Breast epithelium (tissue), 4 donors: ENCODE data around the gene CDCA3. TPM values are rescaled to one million over a fixed set of nuclear protein-coding genes. Genes with fewer than 3 reads are reported as not detected.

Source experiments
- DNase-seq, 2 donors: peaks; one replicate each; pipeline ENCODE4 v3.0.0-alpha.2; 2019; ENCODE audit warnings: low spot score in 2 of 2
- H3K27ac ChIP-seq, 2 donors: fragments of 200-600 bp; sonication (generic) in 1 of 2; one replicate each; pipeline ENCODE4 v1.5.1; 2016 to 2019; ENCODE audit warnings: mild to moderate bottlenecking in 1 of 2
- H3K27me3 ChIP-seq, 2 donors: fragments of 200-600 bp; sonication (generic) in 1 of 2; one replicate each; pipeline versions ENCODE4 v1.5.1 to v1.6.0; 2017 to 2019; ENCODE audit warnings: control low read depth in 1 of 2, mild to moderate bottlenecking in 1 of 2
- H3K36me3 ChIP-seq: fragments of 200-600 bp; one replicate; pipeline ENCODE4 v1.5.1; 2019
- H3K4me1 ChIP-seq, 2 donors: fragments of 200-600 bp; sonication (generic); one replicate each; pipeline ENCODE4 v1.5.1; 2016 to 2019; ENCODE audit warnings: control low read depth in 1 of 2
- H3K4me3 ChIP-seq, 3 donors: fragments of 200-600 bp; sonication (generic); 1 replicate in 2 of 3; 2 replicates in 1 of 3; pipeline ENCODE4 v1.5.1; 2016 to 2019; ENCODE audit warnings: mild to moderate bottlenecking in 3 of 3, moderate library complexity in 2 of 3
- H3K9me3 ChIP-seq, 2 donors: fragments of 200-600 bp; sonication (generic) in 1 of 2; one replicate each; pipeline ENCODE4 v1.5.1; 2016 to 2019; ENCODE audit warnings: control low read depth in 1 of 2
- POLR2A ChIP-seq: fragments of 450-650 bp; IDR thresholded peaks from one replicate; pipeline ENCODE4 v1.6.1; 2016; ENCODE audit warnings: antibody characterized with exemption, mild to moderate bottlenecking, moderate library complexity
- POLR2AphosphoS5 ChIP-seq, 3 donors: sonication (generic); formaldehyde crosslinking; IDR thresholded peaks; one replicate each; pipeline ENCODE4 v1.6.1; 2017; ENCODE audit warnings: antibody characterized with exemption in 3 of 3
- intact Hi-C: fragments of 100-400 bp; cut with DNase I; formaldehyde crosslinking; loops from one replicate; pipeline ENCODE4 v1.15.1; 2023; ENCODE audit warnings: low total_unique reads
- total RNA-seq, 3 donors: library from RNA; depleted of rRNA; stranded (reverse); fragments of >200 nt; gene quantifications; one replicate each; pipeline ENCODE4 v1.1.0, GENCODE V29; 2016
- TF ChIP-seq, protein P1 (sequence below), 3 donors: fragments of 450-650 bp; IDR thresholded peaks; one replicate each; pipeline ENCODE4 v1.5.1; 2016 to 2017; ENCODE audit warnings: antibody characterized with exemption in 3 of 3, mild to moderate bottlenecking in 3 of 3, moderate library complexity in 3 of 3

CDCA3 gene
- total RNA-seq, 3 donors from 2014 or later, result 0.33 to 3.0 (median 1.8) TPM

DNA sequence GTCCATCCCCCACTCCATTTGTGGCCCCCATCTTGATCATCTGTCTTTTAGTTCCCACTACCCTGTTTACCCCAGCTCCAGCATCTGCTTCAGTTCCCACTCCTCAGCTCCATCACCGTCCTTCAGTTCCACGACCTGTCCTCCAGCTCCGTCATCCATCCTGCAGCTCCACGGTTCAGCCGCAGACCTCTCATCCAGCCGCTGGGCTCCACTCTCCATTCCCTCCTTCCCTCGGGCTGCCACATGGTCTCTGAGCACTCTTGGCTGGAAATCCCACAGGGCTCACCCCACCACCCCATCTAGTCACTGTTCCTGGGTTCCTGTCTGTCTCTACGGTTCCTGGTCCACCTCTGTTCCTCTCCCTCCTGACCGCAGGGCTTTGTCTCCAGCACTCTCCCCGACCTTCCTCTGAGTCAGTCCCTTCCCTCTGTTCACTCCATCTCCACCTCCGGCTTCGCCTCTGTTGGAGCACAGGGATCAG is 26.1 kb downstream of the CDCA3 start:
- Histone ChIP-seq H3K27me3 (peaks cover 5 to 19% of the 10 kb centered on the region in 2 donors), H3K4me1 (peaks cover 0 to 14% of the 10 kb centered on the region in 2 donors), H3K27ac (peak overlapping the region in 1 of 2 donors; percentile 8), H3K36me3 (no peaks in the 10 kb centered on the region), H3K4me3 (peak overlapping the region in 2 of 3 donors; percentile 23 to 56), H3K9me3 (no peaks in the 10 kb centered on the region)
- intact Hi-C loops, result loop anchor here (10.0 kb wide), 1 partner anchor 210 kb away; no protein-coding TSS in a partner anchor
- no peak for DNase-seq
- TF ChIP-seq, protein P1, sequence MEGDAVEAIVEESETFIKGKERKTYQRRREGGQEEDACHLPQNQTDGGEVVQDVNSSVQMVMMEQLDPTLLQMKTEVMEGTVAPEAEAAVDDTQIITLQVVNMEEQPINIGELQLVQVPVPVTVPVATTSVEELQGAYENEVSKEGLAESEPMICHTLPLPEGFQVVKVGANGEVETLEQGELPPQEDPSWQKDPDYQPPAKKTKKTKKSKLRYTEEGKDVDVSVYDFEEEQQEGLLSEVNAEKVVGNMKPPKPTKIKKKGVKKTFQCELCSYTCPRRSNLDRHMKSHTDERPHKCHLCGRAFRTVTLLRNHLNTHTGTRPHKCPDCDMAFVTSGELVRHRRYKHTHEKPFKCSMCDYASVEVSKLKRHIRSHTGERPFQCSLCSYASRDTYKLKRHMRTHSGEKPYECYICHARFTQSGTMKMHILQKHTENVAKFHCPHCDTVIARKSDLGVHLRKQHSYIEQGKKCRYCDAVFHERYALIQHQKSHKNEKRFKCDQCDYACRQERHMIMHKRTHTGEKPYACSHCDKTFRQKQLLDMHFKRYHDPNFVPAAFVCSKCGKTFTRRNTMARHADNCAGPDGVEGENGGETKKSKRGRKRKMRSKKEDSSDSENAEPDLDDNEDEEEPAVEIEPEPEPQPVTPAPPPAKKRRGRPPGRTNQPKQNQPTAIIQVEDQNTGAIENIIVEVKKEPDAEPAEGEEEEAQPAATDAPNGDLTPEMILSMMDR (IDR thresholded peaks at IDR 0.05), result no peak
- no peak for TF ChIP-seq POLR2A

- Histone ChIP-seq H3K4me1 (peaks cover 0 to 9% of the 10 kb centered on the region in 2 donors), H3K27me3 (peaks cover 5 to 19% of the 10 kb centered on the region in 2 donors), H3K4me3 (no peak overlapping the region), H3K9me3 (no peaks in the 10 kb centered on the region), H3K36me3 (no peaks in the 10 kb centered on the region), H3K27ac (no peak overlapping the region)
- no peak for DNase-seq
- intact Hi-C loops, result loop anchor here (10.0 kb wide), 1 partner anchor 209 kb away; no protein-coding TSS in a partner anchor
- TF ChIP-seq POLR2A (no peak), POLR2AphosphoS5 (IDR thresholded peaks at IDR 0.05) (no peak)
- TF ChIP-seq, protein P1 (IDR thresholded peaks at IDR 0.05), result no peak
Measured at GRCh38 chr12:6824085-6824775, 26.9 kb downstream of the CDCA3 start.

DNA sequence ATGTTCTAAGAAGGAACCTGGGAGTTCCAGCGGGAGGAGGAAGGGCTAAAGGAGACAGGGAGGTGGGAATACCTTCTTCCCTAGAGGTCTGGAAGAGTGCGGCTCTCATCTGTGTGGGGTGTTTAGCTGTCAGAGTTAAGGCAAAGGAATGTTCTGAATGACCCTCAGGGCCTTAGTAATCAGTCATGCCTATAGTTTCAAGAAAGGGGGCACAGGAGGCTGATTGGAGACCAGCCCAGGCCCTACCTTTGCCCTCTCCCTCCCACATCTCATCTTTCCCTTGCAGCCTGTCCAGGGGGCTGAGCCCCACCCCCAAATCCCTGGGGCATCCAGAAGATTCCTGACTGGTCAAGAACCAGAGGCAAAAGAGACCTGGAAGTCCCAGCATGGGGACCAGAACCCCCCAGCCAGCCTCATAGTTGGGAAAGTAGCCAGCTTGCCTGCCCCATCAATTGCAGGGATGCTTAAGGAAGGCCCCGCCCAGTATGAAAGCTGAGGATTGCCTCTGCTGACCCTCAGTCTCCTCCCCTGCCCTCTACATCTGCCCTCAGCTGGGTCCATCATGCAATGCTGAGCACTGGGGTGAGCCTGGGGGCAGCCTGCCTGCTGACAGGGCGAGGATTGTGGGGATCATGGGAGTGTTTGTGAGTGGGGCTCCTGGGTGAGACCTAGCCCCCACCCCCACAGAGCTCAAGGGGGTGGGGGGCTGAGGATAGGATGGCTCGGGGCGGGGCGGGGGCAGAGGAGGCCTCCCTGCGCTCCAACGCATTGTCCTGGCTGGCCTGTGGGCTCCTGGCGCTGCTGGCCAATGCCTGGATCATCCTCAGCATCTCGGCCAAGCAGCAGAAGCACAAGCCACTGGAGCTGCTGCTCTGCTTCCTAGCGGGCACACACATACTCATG is 27.7 kb downstream of the CDCA3 start:
- Histone ChIP-seq H3K27ac (no peak overlapping the region), H3K4me3 (no peak overlapping the region), H3K9me3 (no peaks in the 10 kb centered on the region), H3K27me3 (peaks cover 5 to 19% of the 10 kb centered on the region in 2 donors), H3K36me3 (no peaks in the 10 kb centered on the region), H3K4me1 (peaks cover 0 to 9% of the 10 kb centered on the region in 2 donors)
- intact Hi-C loops, result loop anchor here (10.0 kb wide), 1 partner anchor 209 kb away; no protein-coding TSS in a partner anchor
- no peak for DNase-seq
- TF ChIP-seq POLR2AphosphoS5 (IDR thresholded peaks at IDR 0.05), result no peak
- TF ChIP-seq, protein P1 (IDR thresholded peaks at IDR 0.05), result no peak
- TF ChIP-seq POLR2A, result no peak

- intact Hi-C loops, result loop anchor here (10.0 kb wide), 1 partner anchor 208 kb away; no protein-coding TSS in a partner anchor
- Histone ChIP-seq H3K4me3 (peak overlapping the region in 1 of 3 donors; percentile 67), H3K36me3 (no peaks in the 10 kb centered on the region), H3K27ac (no peak overlapping the region), H3K4me1 (peaks cover 0 to 9% of the 10 kb centered on the region in 2 donors), H3K27me3 (peaks cover 5 to 19% of the 10 kb centered on the region in 2 donors), H3K9me3 (no peaks in the 10 kb centered on the region)
- TF ChIP-seq POLR2AphosphoS5 (IDR thresholded peaks at IDR 0.05) (no peak), POLR2A (no peak)
- TF ChIP-seq, protein P1 (IDR thresholded peaks at IDR 0.05), result no peak
- DNase-seq, result no peak
Measured at GRCh38 chr12:6822426-6823135, 28.5 kb downstream of the CDCA3 start.
